ENCODE data around the gene NNMT. TPM values are rescaled to one million over a fixed set of nuclear protein-coding genes. Genes with fewer than 3 reads are reported as not detected.

NNMT gene
- total RNA-seq, 4 donors from 2014 or later = 712 to 1,460 (median 1,382) TPM

- no peak for ATAC-seq (ENCODE audit: low FRiP score)
- no peak for TF ChIP-seq CTCF (IDR thresholded peaks at IDR 0.05)
- no peak for DNase-seq (ENCODE audit: low spot score)
These were observed 47.3 kb downstream of the NNMT start for GRCh38 chr11:114343493-114343892.

GRCh38 chr11:114344494-114344893 lies 48.3 kb downstream of the NNMT start:
- no peak for ATAC-seq (ENCODE audit: low FRiP score)
- DNase-seq (ENCODE audit: low spot score) = no peak

DNA sequence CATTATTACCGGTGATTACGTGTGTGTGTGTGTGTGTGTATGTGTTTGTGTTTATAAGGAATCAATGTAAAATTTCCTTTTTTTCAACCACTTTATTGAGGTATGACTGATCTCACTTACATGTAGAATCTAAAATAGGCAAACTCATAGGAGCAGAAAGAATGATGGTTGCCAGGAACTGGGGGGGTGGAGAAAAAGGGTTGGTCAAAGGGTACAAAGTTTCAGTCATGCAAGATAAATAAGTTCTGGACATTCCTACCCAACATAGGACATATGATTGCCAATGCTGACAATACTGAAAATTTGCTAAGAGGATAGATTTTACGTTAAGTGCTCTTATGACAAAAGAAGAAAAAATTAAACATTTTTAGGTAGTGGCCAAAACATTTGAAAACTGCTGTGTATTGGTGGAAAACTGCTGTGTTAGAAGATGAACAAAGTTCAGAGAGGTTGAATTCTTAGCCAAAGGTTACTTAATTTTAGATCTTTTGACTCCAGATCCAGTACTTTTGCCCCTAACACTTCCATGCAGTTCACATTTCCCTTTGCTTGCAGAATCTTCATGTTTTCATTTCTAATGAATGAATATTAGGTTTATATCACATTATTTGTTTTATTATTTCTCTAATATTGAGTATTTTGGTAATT lies 49.5 kb downstream of the NNMT start:
- no peak for ATAC-seq (ENCODE audit: low FRiP score)
- no peak for TF ChIP-seq CTCF (IDR thresholded peaks at IDR 0.05)
- no peak for DNase-seq (ENCODE audit: low spot score)

More at GRCh38 chr11:114344494-114344893, 48.3 kb downstream of the NNMT start:
- no peak for TF ChIP-seq CTCF (IDR thresholded peaks at IDR 0.05)

DNA sequence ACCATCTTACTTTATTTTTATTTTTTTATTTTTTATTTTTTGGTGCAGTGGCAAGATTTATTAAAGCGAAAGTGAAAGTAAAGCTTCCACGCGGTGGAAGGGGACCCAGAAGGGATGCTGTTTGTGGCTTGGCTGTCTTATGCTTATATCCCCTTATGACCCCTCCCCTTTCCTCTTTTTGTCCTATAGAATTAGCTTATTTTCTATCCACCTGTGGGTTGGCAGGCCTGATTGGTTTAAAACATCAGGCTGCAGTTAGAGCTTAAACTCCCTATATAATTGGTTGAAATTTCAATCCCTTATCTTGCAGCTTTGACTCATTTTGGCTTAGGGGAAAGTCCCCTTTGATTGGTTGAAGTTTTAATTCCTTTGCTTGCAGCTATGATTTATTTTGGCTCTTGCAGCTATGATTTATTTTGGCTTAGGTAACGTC lies 50.5 kb downstream of the NNMT start:
- DNase-seq (ENCODE audit: low spot score) = no peak
- TF ChIP-seq CTCF (IDR thresholded peaks at IDR 0.05) = no peak
- no peak for ATAC-seq (ENCODE audit: low FRiP score)

DNA sequence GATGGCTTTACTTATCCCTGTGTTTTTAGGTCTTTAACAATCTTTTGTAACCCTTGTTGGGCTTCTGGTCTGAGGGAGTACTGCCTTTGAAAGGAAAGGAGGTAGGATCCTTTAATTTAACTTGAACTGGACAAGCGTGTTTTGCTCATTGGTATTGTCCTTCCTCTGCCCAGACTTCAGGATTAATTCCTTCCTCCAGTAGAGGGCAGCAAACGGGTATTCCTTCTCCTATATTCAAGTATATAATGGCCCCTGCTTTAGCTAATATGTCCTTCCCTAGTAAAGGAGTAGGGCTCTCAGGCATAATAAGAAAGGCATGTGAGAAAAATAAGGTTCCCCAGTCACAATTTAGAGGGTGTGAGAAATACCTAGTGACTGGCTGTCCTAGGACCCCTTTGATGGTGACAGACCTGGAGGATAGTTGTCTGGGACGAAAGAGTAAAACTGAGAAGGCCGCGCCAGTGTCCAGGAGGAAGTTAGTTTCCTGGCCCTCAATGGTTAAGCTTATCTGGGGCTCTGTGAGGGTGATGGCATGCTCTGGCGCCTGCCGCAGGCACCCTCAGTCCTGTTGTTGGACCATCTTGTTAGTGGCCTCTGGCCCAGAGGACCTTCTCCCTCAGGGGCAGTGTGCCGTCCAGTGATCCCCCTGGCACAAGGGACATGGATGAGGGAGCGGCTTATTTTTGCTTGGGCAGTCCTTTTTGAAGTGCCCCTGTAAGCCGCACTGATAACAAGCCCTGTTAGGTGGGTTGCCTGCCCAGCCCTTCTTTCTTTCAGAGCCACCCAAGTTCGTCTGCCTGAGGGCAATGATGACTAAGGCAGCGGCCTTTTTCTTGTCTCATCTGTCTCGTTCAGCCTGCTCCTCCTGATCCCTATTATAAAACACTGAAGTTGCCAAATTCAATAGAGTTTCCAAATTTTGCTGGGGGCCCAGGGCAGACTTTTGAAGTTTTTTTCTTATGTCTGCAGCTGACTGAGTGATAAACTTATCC lies 52.3 kb downstream of the NNMT start:
- TF ChIP-seq CTCF (IDR thresholded peaks at IDR 0.05) = no peak
- DNase-seq (ENCODE audit: low spot score) = no peak
- no peak for ATAC-seq (ENCODE audit: low FRiP score)

- ATAC-seq (ENCODE audit: low FRiP score) (no peak), DNase-seq (ENCODE audit: low spot score) (no peak)
- no peak for TF ChIP-seq CTCF (IDR thresholded peaks at IDR 0.05)
These were observed 53.8 kb downstream of the NNMT start for GRCh38 chr11:114350022-114350421.
